ENCODE data around the gene FOXO1.

The FOXO1 gene

GRCh38 chr13:40635315-40635995, 31.0 kb downstream of the FOXO1 start:
- DNase-seq (ENCODE audit: low spot score): no peak

GRCh38 chr13:40632915-40633314, 33.5 kb downstream of the FOXO1 start:
- DNase-seq (ENCODE audit: low spot score): no peak

GRCh38 chr13:40631605-40632004, 34.8 kb downstream of the FOXO1 start:
- DNase-seq (ENCODE audit: low spot score): no peak

GRCh38 chr13:40629678-40630384, 36.6 kb downstream of the FOXO1 start:
- no peak for DNase-seq (ENCODE audit: low spot score)

GRCh38 chr13:40626977-40627376, 39.5 kb downstream of the FOXO1 start:
- no peak for DNase-seq (ENCODE audit: low spot score)

GRCh38 chr13:40626561-40626960, 39.9 kb downstream of the FOXO1 start:
- no peak for DNase-seq (ENCODE audit: low spot score)

GRCh38 chr13:40624986-40625385, 41.5 kb downstream of the FOXO1 start:
- no peak for DNase-seq (ENCODE audit: low spot score)

- no peak for DNase-seq (ENCODE audit: low spot score)
Observed at GRCh38 chr13:40624383-40624782, 42.1 kb downstream of the FOXO1 start.

- no peak for DNase-seq (ENCODE audit: low spot score)
Observed at GRCh38 chr13:40622761-40623160, 43.7 kb downstream of the FOXO1 start.

GRCh38 chr13:40622246-40622645, 44.2 kb downstream of the FOXO1 start:
- DNase-seq (ENCODE audit: low spot score): no peak

- DNase-seq (ENCODE audit: low spot score): no peak
Observed at GRCh38 chr13:40619479-40619814, 47.0 kb downstream of the FOXO1 start.

- no peak for DNase-seq (ENCODE audit: low spot score)
Observed at GRCh38 chr13:40618581-40619478, 47.6 kb downstream of the FOXO1 start.

GRCh38 chr13:40617801-40618356, 48.6 kb downstream of the FOXO1 start:
- no peak for DNase-seq (ENCODE audit: low spot score)

- no peak for DNase-seq (ENCODE audit: low spot score)
Observed at GRCh38 chr13:40615619-40616018, 50.8 kb downstream of the FOXO1 start.

- no peak for DNase-seq (ENCODE audit: low spot score)
Observed at GRCh38 chr13:40613914-40614313, 52.5 kb downstream of the FOXO1 start.

- DNase-seq (ENCODE audit: low spot score): no peak
Observed at GRCh38 chr13:40613192-40613818, 53.1 kb downstream of the FOXO1 start.

- no peak for DNase-seq (ENCODE audit: low spot score)
Observed at GRCh38 chr13:40612041-40612440, 54.4 kb downstream of the FOXO1 start.

- DNase-seq (ENCODE audit: low spot score): no peak
Observed at GRCh38 chr13:40611635-40612034, 54.8 kb downstream of the FOXO1 start.

- no peak for DNase-seq (ENCODE audit: low spot score)
Observed at GRCh38 chr13:40611004-40611403, 55.4 kb downstream of the FOXO1 start.

GRCh38 chr13:40609972-40610726, 56.3 kb downstream of the FOXO1 start:
- no peak for DNase-seq (ENCODE audit: low spot score)

GRCh38 chr13:40608308-40608707, 58.1 kb downstream of the FOXO1 start:
- DNase-seq (ENCODE audit: low spot score): no peak

All from COLO829 (cell line).